ENCODE measurements around the gene CASZ1. TPM values are rescaled to one million over a fixed set of nuclear protein-coding genes. Genes with fewer than 3 reads are reported as not detected.

The CASZ1 gene
- total RNA-seq, 4 donors from 2014 or later, result 39.1 to 215 (median 115) TPM

- no peak for DNase-seq
- H3K4me3 ChIP-seq, result no peak overlapping the region
- WGBS, 2 donors (ENCODE audit: low coverage in 1 of 2), result 63% methylated on average over 11 of the region's 11 CpGs; no CpG with 5 or more reads in 1 of the 2 donors
- peaks cover 0 to 3% (median 0%) of the 10 kb centered on the region in 4 donors for H3K36me3 ChIP-seq
- peak overlapping the region; percentile 10 to 82 (median 70) for H3K27ac ChIP-seq
- peaks cover 0 to 9% (median 1%) of the 10 kb centered on the region in 4 donors for H3K4me1 ChIP-seq
- TF ChIP-seq EP300 (IDR thresholded peaks at IDR 0.05; ENCODE audit: low read depth) (no peak), CTCF (IDR thresholded peaks at IDR 0.05) (no peak), POLR2A (IDR thresholded peaks at IDR 0.05) (no peak)
- intact Hi-C loops (cut with DNase I; ENCODE audit: low total_unique reads), result loop anchor here (10.0 kb wide), 1 partner anchor 143 kb away; the partner anchor contains the start of gene CASZ1
- no peaks in the 10 kb centered on the region for H3K27me3 ChIP-seq
- in situ Hi-C loops (cut with MboI; ENCODE audit: low pct_ligation_motif_present in 1 of 4, low pct_unique_long_range_greater_than_20kb in 1 of 4, low sequenced_read_pairs in 3 of 4), result no loop called here
- H3K9me3 ChIP-seq, result no peaks in the 10 kb centered on the region
These were observed 144.7 kb downstream of the CASZ1 start for GRCh38 chr1:10651793-10652192.

GRCh38 chr1:10651389-10651766 is 145.1 kb downstream of the CASZ1 start:
- in situ Hi-C loops (cut with MboI; ENCODE audit: low pct_ligation_motif_present in 1 of 4, low pct_unique_long_range_greater_than_20kb in 1 of 4, low sequenced_read_pairs in 3 of 4), result no loop called here
- Histone ChIP-seq H3K27ac (peak overlapping the region; percentile 10 to 82 (median 70)), H3K9me3 (no peaks in the 10 kb centered on the region), H3K4me3 (no peak overlapping the region), H3K27me3 (no peaks in the 10 kb centered on the region), H3K36me3 (peaks cover 0 to 3% (median 0%) of the 10 kb centered on the region in 4 donors), H3K4me1 (peaks cover 0 to 5% (median 0%) of the 10 kb centered on the region in 4 donors)
- intact Hi-C loops (cut with DNase I; ENCODE audit: low total_unique reads), result loop anchor here (10.0 kb wide), 1 partner anchor 143 kb away; the partner anchor contains the start of gene CASZ1
- WGBS, 2 donors (ENCODE audit: low coverage in 1 of 2), result 69% methylated on average over 19 of the region's 19 CpGs; no CpG with 5 or more reads in 1 of the 2 donors
- DNase-seq, result no peak
- TF ChIP-seq POLR2A (IDR thresholded peaks at IDR 0.05) (no peak), POLR2AphosphoS5 (IDR thresholded peaks at IDR 0.05) (no peak), CTCF (IDR thresholded peaks at IDR 0.05) (no peak), EP300 (IDR thresholded peaks at IDR 0.05; ENCODE audit: low read depth) (no peak)

GRCh38 chr1:10650556-10651388 is 145.7 kb downstream of the CASZ1 start:
- TF ChIP-seq EP300 (IDR thresholded peaks at IDR 0.05; ENCODE audit: low read depth) (no peak), POLR2AphosphoS5 (IDR thresholded peaks at IDR 0.05) (no peak), CTCF (IDR thresholded peaks at IDR 0.05) (no peak), POLR2A (IDR thresholded peaks at IDR 0.05) (no peak)
- no peak for DNase-seq
- H3K4me1 ChIP-seq, result peaks cover 0 to 5% (median 0%) of the 10 kb centered on the region in 4 donors
- in situ Hi-C loops (cut with MboI; ENCODE audit: low pct_ligation_motif_present in 1 of 4, low pct_unique_long_range_greater_than_20kb in 1 of 4, low sequenced_read_pairs in 3 of 4) (no loop called here), intact Hi-C loops (cut with DNase I; ENCODE audit: low total_unique reads) (loop anchor here (10.0 kb wide), 1 partner anchor 144 kb away; the partner anchor contains the start of gene CASZ1)
- peaks cover 0 to 3% (median 0%) of the 10 kb centered on the region in 4 donors for H3K36me3 ChIP-seq
- H3K9me3 ChIP-seq, result no peaks in the 10 kb centered on the region
- no peaks in the 10 kb centered on the region for H3K27me3 ChIP-seq
- H3K27ac ChIP-seq, result peak overlapping the region; percentile 10 to 82 (median 70)
- WGBS, 2 donors (ENCODE audit: low coverage in 1 of 2), result 83 to 84% methylated on average over 3 to 40 of the region's 40 CpGs
- H3K4me3 ChIP-seq, result no peak overlapping the region

GRCh38 chr1:10649517-10650201 is 146.8 kb downstream of the CASZ1 start:
- no peaks in the 10 kb centered on the region for H3K27me3 ChIP-seq
- intact Hi-C loops (cut with DNase I; ENCODE audit: low total_unique reads), result loop anchor here (10.0 kb wide), 1 partner anchor 145 kb away; the partner anchor contains the start of gene CASZ1
- H3K27ac ChIP-seq, result peak overlapping the region; percentile 17 to 82 (median 54)

More at GRCh38 chr1:10649517-10650201, 146.8 kb downstream of the CASZ1 start:
- H3K36me3 ChIP-seq, result peaks cover 0 to 3% (median 0%) of the 10 kb centered on the region in 4 donors
- 80 to 84% methylated on average over 1 to 30 of the region's 30 CpGs for WGBS, 2 donors (ENCODE audit: low coverage in 1 of 2)
- H3K4me3 ChIP-seq, result no peak overlapping the region
- H3K9me3 ChIP-seq, result no peaks in the 10 kb centered on the region
- TF ChIP-seq EP300 (IDR thresholded peaks at IDR 0.05; ENCODE audit: low read depth) (no peak), CTCF (IDR thresholded peaks at IDR 0.05) (no peak), POLR2A (IDR thresholded peaks at IDR 0.05) (no peak), POLR2AphosphoS5 (IDR thresholded peaks at IDR 0.05) (no peak)
- in situ Hi-C loops (cut with MboI; ENCODE audit: low pct_ligation_motif_present in 1 of 4, low pct_unique_long_range_greater_than_20kb in 1 of 4, low sequenced_read_pairs in 3 of 4), result no loop called here
- no peak for DNase-seq
- peaks cover 0 to 5% (median 0%) of the 10 kb centered on the region in 4 donors for H3K4me1 ChIP-seq
